ENCODE measurements around the gene RIMBP2. TPM values are rescaled to one million over a fixed set of nuclear protein-coding genes. Genes with fewer than 3 reads are reported as not detected.

The RIMBP2 gene
- total and polyA plus RNA-seq, 2 experiments from 2014 or later: 0.31 to 0.37 TPM

- TF ChIP-seq, protein P1, sequence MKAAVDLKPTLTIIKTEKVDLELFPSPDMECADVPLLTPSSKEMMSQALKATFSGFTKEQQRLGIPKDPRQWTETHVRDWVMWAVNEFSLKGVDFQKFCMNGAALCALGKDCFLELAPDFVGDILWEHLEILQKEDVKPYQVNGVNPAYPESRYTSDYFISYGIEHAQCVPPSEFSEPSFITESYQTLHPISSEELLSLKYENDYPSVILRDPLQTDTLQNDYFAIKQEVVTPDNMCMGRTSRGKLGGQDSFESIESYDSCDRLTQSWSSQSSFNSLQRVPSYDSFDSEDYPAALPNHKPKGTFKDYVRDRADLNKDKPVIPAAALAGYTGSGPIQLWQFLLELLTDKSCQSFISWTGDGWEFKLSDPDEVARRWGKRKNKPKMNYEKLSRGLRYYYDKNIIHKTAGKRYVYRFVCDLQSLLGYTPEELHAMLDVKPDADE (IDR thresholded peaks at IDR 0.05): no peak
Observed at GRCh38 chr12:130583800-130584199, 132.3 kb downstream of the RIMBP2 start (continued).

DNA sequence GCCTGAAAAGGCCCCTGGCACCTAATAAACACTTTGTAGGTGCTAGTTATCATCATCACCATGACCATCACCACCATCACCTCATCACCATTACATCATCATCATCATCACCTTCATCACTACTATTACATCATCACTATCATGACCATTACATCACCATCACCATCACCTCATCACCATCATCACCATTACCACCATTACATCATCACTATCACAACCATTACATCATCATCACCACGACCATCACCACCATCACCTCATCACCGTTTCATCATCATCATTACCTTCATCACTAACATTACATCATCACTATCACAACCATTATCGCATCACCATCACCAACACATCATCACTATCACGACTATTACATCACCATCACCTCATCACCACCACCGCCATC lies 132.8 kb downstream of the RIMBP2 start:
- ATAC-seq (no peak), DNase-seq (ENCODE audit: low spot score) (no peak)
- H3K36me3 Mint-ChIP-seq (ENCODE audit: low read depth): peaks cover 32% of the 10 kb centered on the region
- H3K79me2 ChIP-seq (replicated peaks; ENCODE audit: insufficient read depth): no peaks in the 10 kb centered on the region
- no peak overlapping the region for H3K4me3 Mint-ChIP-seq
- H3K27ac Mint-ChIP-seq: no peak overlapping the region
- H3K4me2 ChIP-seq: no peak overlapping the region
- H2AFZ ChIP-seq: no peak overlapping the region
- no peak for TF ChIP-seq ZNF331 (CRISPR knock-in tag; IDR thresholded peaks at IDR 0.05; ENCODE audit: low read depth)
- TF ChIP-seq ZNF114 (CRISPR knock-in tag; IDR thresholded peaks at IDR 0.05): no peak
- TF ChIP-seq EZH2phosphoT487 (IDR thresholded peaks at IDR 0.05; ENCODE audit: unreplicated experiment): no peak
- TF ChIP-seq EZH2 (IDR thresholded peaks at IDR 0.05; ENCODE audit: low read depth, unreplicated experiment): no peak
- TF ChIP-seq, protein P2, sequence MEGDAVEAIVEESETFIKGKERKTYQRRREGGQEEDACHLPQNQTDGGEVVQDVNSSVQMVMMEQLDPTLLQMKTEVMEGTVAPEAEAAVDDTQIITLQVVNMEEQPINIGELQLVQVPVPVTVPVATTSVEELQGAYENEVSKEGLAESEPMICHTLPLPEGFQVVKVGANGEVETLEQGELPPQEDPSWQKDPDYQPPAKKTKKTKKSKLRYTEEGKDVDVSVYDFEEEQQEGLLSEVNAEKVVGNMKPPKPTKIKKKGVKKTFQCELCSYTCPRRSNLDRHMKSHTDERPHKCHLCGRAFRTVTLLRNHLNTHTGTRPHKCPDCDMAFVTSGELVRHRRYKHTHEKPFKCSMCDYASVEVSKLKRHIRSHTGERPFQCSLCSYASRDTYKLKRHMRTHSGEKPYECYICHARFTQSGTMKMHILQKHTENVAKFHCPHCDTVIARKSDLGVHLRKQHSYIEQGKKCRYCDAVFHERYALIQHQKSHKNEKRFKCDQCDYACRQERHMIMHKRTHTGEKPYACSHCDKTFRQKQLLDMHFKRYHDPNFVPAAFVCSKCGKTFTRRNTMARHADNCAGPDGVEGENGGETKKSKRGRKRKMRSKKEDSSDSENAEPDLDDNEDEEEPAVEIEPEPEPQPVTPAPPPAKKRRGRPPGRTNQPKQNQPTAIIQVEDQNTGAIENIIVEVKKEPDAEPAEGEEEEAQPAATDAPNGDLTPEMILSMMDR (conservative IDR thresholded peaks at IDR 0.05; ENCODE audit: low read depth in 2 of 2): no peak
- no peak for TF ChIP-seq JUNB (IDR thresholded peaks at IDR 0.05; ENCODE audit: unreplicated experiment)
- no peak for TF ChIP-seq REST (IDR thresholded peaks at IDR 0.05; ENCODE audit: unreplicated experiment)
- H3K9me3 Mint-ChIP-seq: peaks cover 45% of the 10 kb centered on the region
- H3K27me3 ChIP-seq (ENCODE audit: insufficient read depth): no peaks in the 10 kb centered on the region
- no peaks in the 10 kb centered on the region for H3K4me1 Mint-ChIP-seq
- no peaks in the 10 kb centered on the region for H3F3A ChIP-seq (replicated peaks; ENCODE audit: low read depth)
- H3K9me2 ChIP-seq (ENCODE audit: insufficient read depth): no peaks in the 10 kb centered on the region
- no peaks in the 10 kb centered on the region for H4K20me1 ChIP-seq (replicated peaks; ENCODE audit: insufficient read depth)
- no peaks in the 10 kb centered on the region for H3K36me3 ChIP-seq (ENCODE audit: insufficient read depth)
- no peaks in the 10 kb centered on the region for H3K4me1 ChIP-seq (ENCODE audit: insufficient read depth)
- no peak overlapping the region for H3K4me3 ChIP-seq
- H3K27me3 Mint-ChIP-seq (ENCODE audit: insufficient read depth, low read depth, poor library complexity): peaks cover 4% of the 10 kb centered on the region
- H3K27ac ChIP-seq (ENCODE audit: low read depth): no peak overlapping the region
